Spleen (tissue), 11 donors: ENCODE data around the gene ZBTB7C. TPM values are rescaled to one million over a fixed set of nuclear protein-coding genes. Genes with fewer than 3 reads are reported as not detected.
A peak's percentile ranks its signal among the peaks of the same experiment; 100 is the strongest.

Experiments used
- DNase-seq: peaks from one replicate; pipeline ENCODE4 v3.0.0-alpha.2; 2020
- H3K27ac ChIP-seq, 8 donors: fragments of 200-600 bp; sonication (generic) in 7 of 8; 1 replicate in 4 of 8; 2 replicates in 4 of 8; pipeline versions ENCODE4 v1.5.0 to v1.8.0; 2016 to 2021; ENCODE audit warnings: inconsistent platforms in 4 of 8, mild to moderate bottlenecking in 4 of 8, moderate library complexity in 1 of 8
- H3K27me3 ChIP-seq, 7 donors: fragments of 200-600 bp; sonication (generic) in 6 of 7; replicated peaks in 1 of 7; 1 replicate in 4 of 7; 2 replicates in 3 of 7; pipeline versions ENCODE4 v1.5.0 to v1.8.0; 2016 to 2021; ENCODE audit warnings: inconsistent platforms in 3 of 7, mild to moderate bottlenecking in 1 of 7
- H3K36me3 ChIP-seq, 6 donors: fragments of 200-600 bp; sonication (generic) in 5 of 6; 1 replicate in 4 of 6; 2 replicates in 2 of 6; pipeline versions ENCODE4 v1.5.0 to v1.8.0; 2016 to 2021; ENCODE audit warnings: inconsistent platforms in 2 of 6
- H3K4me1 ChIP-seq, 6 donors: fragments of 200-600 bp; sonication (generic) in 5 of 6; 1 replicate in 3 of 6; 2 replicates in 3 of 6; pipeline versions ENCODE4 v1.5.0 to v1.8.0; 2016 to 2021; ENCODE audit warnings: inconsistent platforms in 3 of 6
- H3K4me3 ChIP-seq, 8 donors: fragments of 200-600 bp; sonication (generic) in 7 of 8; 1 replicate in 4 of 8; 2 replicates in 4 of 8; pipeline versions ENCODE4 v1.5.0 to v1.8.0; 2016 to 2021; ENCODE audit warnings: inconsistent platforms in 4 of 8, mild to moderate bottlenecking in 4 of 8, moderate library complexity in 2 of 8
- H3K9me3 ChIP-seq, 8 donors: fragments of 200-600 bp; sonication (generic) in 7 of 8; 1 replicate in 4 of 8; 2 replicates in 4 of 8; pipeline versions ENCODE4 v1.5.0 to v1.8.0; 2016 to 2021; ENCODE audit warnings: inconsistent platforms in 4 of 8
- POLR2A ChIP-seq, 3 donors: fragments of 450-650 bp; IDR thresholded peaks; one replicate each; pipeline ENCODE4 v1.5.1; 2017; ENCODE audit warnings: antibody characterized with exemption in 3 of 3, mild to moderate bottlenecking in 1 of 3
- POLR2AphosphoS5 ChIP-seq, 3 donors: sonication (generic); formaldehyde crosslinking; IDR thresholded peaks; one replicate each; pipeline ENCODE4 v1.5.1; 2017; ENCODE audit warnings: antibody characterized with exemption in 3 of 3
- WGBS, 5 donors: extraction: QIAGEN DNeasy Blood & Tissue Kit in 3 of 5; methylation state at CpG; one replicate each; pipeline versions ENCODE4 v1.1.5 to v1.1.7; 2013 to 2018; 5-methylcytosine and 5-hydroxymethylcytosine counted together
- intact Hi-C: fragments of 100-400 bp; cut with DNase I; formaldehyde crosslinking; loops from one replicate; pipeline ENCODE4 v1.15.0; 2023; ENCODE audit warnings: low total_unique reads
- polyA plus RNA-seq, 3 donors: library from polyadenylated mRNA; stranded (reverse); fragments of 200-250 nt; gene quantifications; one replicate each; pipeline ENCODE4 v1.2.1, GENCODE V29; 2013
- total RNA-seq, 7 donors: library from RNA; depleted of rRNA in 3 of 7; stranded (reverse); fragments of >200 nt in 3 of 7; fragmentation: NEBNext Ultra II Directional in 4 of 7; extraction: Animal tissue kit (Norgen Biotek cat#: 25700) in 4 of 7; gene quantifications; one replicate each; pipeline versions ENCODE4 v1.1.0 to v1.2.1, GENCODE V29; 2016 to 2021
- TF ChIP-seq, protein P1 (sequence below), 11 experiments: fragments of 200-600 bp in 7 of 11; fragments of 450-650 bp in 4 of 11; sonication (generic) in 4 of 11; IDR thresholded peaks in 8 of 11; conservative IDR thresholded peaks in 3 of 11; 1 replicate in 7 of 11; 2 replicates in 4 of 11; pipeline versions ENCODE4 v1.4.0 to v1.8.0; 2016 to 2021; ENCODE audit warnings: antibody characterized with exemption in 11 of 11, inconsistent platforms in 4 of 11, mild to moderate bottlenecking in 1 of 11
- donor health status: healthy with polysubstance abuse.
- donor health status: DM: no; HTN: no; CAD: no; lungs with moderate emphysema.
- donor health status: DM: no; HTN: no; CAD: no.
- donor health status: Bipolar disorder and iron deficiency.
- donor health status: healthy.
- donor health status: DM: no; HTN: no; CAD: no.
- donor health status: DM: yes; HTN: yes; CAD: no.

The ZBTB7C gene
- total and polyA plus RNA-seq, 10 donors: 1.00 to 64.2 (median 18.8) TPM

DNA sequence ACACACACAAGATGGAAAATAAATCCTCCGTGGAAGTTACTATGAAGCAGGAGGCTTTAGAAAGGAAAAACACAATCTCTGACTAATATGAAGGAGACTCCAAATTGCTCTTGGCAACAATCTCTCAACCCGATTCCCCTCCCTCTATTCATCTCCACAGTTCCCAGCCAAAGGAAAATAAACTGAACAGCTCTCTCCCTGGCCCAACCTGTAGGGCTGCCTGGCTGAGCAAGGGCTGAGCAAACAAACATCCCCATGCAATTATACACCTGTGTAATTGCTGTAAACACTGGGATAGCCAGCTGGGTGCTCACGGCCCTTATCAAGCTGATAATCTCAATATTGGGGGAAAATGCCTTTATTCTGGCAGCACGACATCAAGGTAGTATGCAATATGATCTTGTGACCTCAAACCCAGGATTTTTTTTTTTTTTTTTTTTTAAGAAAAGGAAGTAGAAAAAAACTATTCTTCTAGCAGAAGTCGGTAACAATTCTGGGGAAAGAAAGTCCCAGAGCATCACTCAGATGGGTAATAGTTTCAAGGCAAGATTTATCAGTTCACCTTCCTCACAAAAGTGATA is 275.4 kb downstream of the ZBTB7C start:
- peak; percentile 37 for DNase-seq
- no peak for TF ChIP-seq POLR2AphosphoS5 (IDR thresholded peaks at IDR 0.05)
- TF ChIP-seq POLR2A (IDR thresholded peaks at IDR 0.05): no peak
- TF ChIP-seq, protein P1, sequence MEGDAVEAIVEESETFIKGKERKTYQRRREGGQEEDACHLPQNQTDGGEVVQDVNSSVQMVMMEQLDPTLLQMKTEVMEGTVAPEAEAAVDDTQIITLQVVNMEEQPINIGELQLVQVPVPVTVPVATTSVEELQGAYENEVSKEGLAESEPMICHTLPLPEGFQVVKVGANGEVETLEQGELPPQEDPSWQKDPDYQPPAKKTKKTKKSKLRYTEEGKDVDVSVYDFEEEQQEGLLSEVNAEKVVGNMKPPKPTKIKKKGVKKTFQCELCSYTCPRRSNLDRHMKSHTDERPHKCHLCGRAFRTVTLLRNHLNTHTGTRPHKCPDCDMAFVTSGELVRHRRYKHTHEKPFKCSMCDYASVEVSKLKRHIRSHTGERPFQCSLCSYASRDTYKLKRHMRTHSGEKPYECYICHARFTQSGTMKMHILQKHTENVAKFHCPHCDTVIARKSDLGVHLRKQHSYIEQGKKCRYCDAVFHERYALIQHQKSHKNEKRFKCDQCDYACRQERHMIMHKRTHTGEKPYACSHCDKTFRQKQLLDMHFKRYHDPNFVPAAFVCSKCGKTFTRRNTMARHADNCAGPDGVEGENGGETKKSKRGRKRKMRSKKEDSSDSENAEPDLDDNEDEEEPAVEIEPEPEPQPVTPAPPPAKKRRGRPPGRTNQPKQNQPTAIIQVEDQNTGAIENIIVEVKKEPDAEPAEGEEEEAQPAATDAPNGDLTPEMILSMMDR (IDR thresholded peaks at IDR 0.05 in 8 of 11, conservative IDR thresholded peaks at IDR 0.05 in 3 of 11): no peak
- Histone ChIP-seq H3K9me3 (no peaks in the 10 kb centered on the region), H3K27ac (no peak overlapping the region), H3K27me3 (peaks cover 0 to 53% (median 25%) of the 10 kb centered on the region in 7 donors), H3K4me1 (peaks cover 0 to 61% (median 28%) of the 10 kb centered on the region in 6 donors), H3K4me3 (no peak overlapping the region), H3K36me3 (no peaks in the 10 kb centered on the region)
- WGBS, 5 donors: 39 to 49% (median 46%) methylated on average over 5 of the region's 5 CpGs
- intact Hi-C loops: no loop called here

DNA sequence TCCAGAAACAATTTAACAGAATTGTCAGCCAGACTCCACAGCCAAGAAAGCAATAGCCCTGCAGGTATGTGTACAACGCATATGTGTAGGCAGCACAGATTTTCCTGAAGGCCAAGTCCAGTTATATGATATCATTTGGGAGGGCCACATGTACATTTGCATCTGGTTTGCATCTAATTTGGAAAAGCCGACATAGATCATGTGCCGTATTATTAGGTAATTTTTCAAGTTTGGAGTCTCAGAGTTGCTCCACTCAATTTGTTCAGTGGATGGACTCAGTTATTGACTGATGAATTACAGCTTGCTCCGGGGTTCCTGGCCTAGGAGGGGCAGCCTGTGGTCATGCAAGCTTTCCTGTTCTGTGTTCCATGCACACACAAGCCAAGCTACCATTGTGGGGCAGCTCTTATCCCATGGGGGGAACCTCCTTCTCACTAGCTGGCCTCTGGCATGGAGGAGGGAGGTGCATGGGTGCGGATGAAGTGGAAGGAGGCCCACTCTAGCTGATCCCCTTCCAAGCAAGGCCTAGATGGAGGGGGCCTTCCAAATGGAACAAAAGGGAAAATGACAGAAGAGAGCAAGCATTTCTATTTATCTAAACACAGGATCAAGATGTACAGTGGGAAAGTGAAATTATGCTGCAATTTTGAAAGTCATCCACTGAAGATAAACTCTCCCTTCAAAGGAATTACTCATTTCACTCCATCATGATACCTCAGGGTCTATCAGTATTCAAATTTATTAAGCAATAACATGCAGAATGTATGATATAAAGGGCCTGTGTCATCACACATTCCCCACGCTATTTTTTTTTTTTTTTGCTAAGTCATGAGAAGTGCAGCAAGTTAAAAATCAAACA is 276.2 kb downstream of the ZBTB7C start:
- Histone ChIP-seq H3K36me3 (no peaks in the 10 kb centered on the region), H3K27me3 (peaks cover 0 to 46% (median 25%) of the 10 kb centered on the region in 7 donors), H3K4me3 (no peak overlapping the region), H3K4me1 (peaks cover 0 to 54% (median 25%) of the 10 kb centered on the region in 6 donors), H3K27ac (no peak overlapping the region), H3K9me3 (no peaks in the 10 kb centered on the region)
- peak; percentile 41 for DNase-seq
- intact Hi-C loops: no loop called here
- WGBS, 5 donors: 74 to 82% (median 80%) methylated on average over 6 of the region's 6 CpGs
- no peak for TF ChIP-seq POLR2A (IDR thresholded peaks at IDR 0.05)
- TF ChIP-seq, protein P1 (IDR thresholded peaks at IDR 0.05 in 8 of 11, conservative IDR thresholded peaks at IDR 0.05 in 3 of 11): no peak
- no peak for TF ChIP-seq POLR2AphosphoS5 (IDR thresholded peaks at IDR 0.05)

GRCh38 chr18:48131042-48131441 is 278.1 kb downstream of the ZBTB7C start:
- TF ChIP-seq POLR2AphosphoS5 (IDR thresholded peaks at IDR 0.05) (no peak), POLR2A (IDR thresholded peaks at IDR 0.05) (no peak)
- TF ChIP-seq, protein P1 (IDR thresholded peaks at IDR 0.05 in 8 of 11, conservative IDR thresholded peaks at IDR 0.05 in 3 of 11): no peak
- no peaks in the 10 kb centered on the region for H3K9me3 ChIP-seq
- 94 to 98% (median 95%) methylated on average over 9 of the region's 9 CpGs for WGBS, 5 donors
- H3K27ac ChIP-seq: no peak overlapping the region
- DNase-seq: peak; percentile 42
- peaks cover 0 to 26% (median 9%) of the 10 kb centered on the region in 7 donors for H3K27me3 ChIP-seq
- intact Hi-C loops: no loop called here
- peaks cover 0 to 34% (median 9%) of the 10 kb centered on the region in 6 donors for H3K4me1 ChIP-seq
- H3K4me3 ChIP-seq: no peak overlapping the region
- H3K36me3 ChIP-seq: no peaks in the 10 kb centered on the region

- H3K4me1 ChIP-seq: peaks cover 0 to 29% (median 6%) of the 10 kb centered on the region in 6 donors
- H3K9me3 ChIP-seq: no peaks in the 10 kb centered on the region
- H3K4me3 ChIP-seq: no peak overlapping the region
- peak; percentile 43 for DNase-seq
- 62 to 72% (median 65%) methylated on average over 7 of the region's 7 CpGs for WGBS, 5 donors
- peak overlapping the region in 4 of 8 donors; percentile 3 to 42 (median 14) for H3K27ac ChIP-seq
- intact Hi-C loops: no loop called here
- H3K36me3 ChIP-seq: no peaks in the 10 kb centered on the region
- H3K27me3 ChIP-seq: peaks cover 0 to 13% (median 0%) of the 10 kb centered on the region in 7 donors
- no peak for TF ChIP-seq POLR2AphosphoS5 (IDR thresholded peaks at IDR 0.05)
- no peak for TF ChIP-seq POLR2A (IDR thresholded peaks at IDR 0.05)
- TF ChIP-seq, protein P1 (IDR thresholded peaks at IDR 0.05 in 8 of 11, conservative IDR thresholded peaks at IDR 0.05 in 3 of 11): no peak
Observed at GRCh38 chr18:48129621-48130082, 279.5 kb downstream of the ZBTB7C start.
